Measurements from ENCODE around the gene SPRED1.

The SPRED1 gene

DNA sequence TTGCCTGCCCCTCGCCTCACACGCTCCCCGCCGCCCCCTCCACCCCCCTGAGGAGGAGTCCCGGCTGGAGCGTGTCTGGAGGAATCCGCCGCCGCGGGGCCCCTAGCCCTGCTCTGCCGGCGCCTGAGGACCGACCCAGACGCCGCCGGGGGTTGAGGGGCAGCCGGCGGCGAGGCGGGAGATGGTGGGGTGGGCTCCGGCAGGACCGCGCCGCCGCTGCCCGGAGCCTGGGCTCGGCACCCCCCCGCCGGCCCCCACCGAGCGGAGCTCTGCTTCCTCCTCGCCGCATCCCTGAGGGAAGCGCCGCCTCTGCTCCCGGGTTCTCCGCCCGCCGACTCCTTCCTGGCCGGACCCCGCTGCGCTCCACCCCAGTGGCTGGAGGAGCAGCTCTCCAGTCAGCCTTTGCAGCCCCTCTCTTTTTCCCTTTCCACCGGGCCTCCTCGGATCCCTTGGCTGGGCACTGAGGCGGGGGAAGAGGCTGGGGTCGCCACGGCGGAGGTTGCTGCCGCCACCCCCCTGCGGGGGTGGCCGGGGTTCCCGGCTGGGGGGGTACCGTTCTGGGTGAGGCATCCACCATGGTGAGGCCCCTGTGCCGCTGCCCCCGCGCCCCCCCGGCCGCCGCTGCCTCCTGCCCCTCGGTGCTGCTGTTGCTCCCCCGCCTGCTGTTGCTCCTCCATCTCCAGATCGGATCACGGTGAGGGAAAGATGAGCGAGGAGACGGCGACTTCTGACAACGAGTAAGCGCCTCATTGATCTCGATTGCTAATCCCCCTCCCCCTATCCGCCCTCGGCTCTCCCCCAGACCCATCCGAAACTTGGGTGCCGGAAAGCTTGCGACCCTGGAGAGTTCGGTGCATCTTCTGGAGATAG, at the start of gene SPRED1:
TSS of gene SPRED1 (plus strand) at position 356 of the 870 bp plus-strand sequence. CDS start at position 706, 350 bp downstream.
- no peak for DNase-seq (ENCODE audit: low read depth in 2 of 2)

DNA sequence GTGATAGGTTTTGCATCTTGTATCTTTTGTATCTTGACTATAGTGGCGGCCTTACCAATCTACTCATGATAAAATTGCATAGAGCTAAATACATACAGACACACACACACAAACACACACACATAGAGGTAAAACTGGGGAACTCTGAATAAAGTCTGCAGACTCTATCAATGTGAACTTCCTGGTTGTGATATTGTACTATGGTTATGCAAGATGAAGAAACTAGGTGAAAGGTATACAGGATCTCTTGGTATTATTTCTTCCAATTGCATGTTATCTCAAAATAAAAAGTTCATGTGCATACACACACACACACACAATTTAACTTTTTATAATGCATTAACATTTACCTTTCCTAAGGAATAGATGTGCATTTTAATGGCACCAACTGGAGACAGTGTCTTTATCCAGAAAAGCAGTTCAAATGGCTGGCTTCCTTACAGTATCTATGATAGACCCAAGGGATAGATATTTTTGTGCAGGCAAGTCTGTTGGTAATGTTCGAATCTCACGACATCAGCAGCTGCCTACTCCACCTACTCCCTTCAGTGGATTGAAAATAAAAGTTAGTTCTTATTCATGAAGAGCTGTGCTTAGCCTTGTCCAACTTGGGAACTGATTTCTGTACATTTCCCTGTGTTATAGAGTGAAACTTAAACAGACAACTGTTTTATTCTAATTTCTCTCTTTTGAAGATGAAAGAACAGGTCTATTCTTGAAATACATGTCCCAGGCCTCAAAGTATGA, 46.9 kb upstream of the SPRED1 start:
- DNase-seq (ENCODE audit: low read depth in 2 of 2): no peak

DNA sequence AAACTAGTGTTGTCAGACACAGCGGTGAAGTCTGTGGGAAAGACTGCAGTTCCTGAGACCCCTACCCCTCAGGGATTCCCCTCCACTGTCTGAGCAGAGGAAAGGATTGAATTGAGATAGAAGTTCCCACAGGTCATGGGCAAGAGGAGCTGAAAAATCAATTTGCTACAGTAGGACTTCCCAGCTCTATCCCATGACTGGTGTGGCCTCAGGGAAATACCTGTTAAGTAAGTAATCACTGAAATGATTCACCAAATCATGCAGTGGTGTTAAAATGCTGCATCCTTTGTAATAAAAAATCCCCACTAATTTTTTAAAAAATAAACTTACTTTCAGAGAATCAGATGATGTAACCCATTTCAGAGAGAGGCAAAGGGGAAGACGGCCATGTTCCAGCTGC, 45.0 kb upstream of the SPRED1 start:
- DNase-seq (ENCODE audit: low read depth in 2 of 2): no peak

DNA sequence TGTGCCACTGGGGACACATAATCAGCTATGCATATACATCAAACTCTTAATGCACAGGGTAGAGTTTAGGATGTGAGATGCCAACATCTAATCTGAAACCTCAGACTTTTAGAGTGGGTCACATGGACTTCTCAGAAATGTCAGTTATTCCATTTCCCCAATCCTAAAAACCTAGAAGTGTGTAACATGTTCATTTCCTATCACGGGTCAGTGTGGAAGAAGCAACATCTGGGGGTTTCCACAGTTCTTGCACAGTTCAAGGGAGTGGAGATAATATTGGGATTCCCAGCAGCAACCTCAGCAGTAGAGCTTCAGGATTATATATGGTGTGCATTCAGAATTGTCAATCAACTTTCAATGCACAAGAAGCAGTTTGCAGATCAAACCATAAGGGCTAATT, 44.4 kb upstream of the SPRED1 start:
- DNase-seq (ENCODE audit: low read depth in 2 of 2): no peak

DNA sequence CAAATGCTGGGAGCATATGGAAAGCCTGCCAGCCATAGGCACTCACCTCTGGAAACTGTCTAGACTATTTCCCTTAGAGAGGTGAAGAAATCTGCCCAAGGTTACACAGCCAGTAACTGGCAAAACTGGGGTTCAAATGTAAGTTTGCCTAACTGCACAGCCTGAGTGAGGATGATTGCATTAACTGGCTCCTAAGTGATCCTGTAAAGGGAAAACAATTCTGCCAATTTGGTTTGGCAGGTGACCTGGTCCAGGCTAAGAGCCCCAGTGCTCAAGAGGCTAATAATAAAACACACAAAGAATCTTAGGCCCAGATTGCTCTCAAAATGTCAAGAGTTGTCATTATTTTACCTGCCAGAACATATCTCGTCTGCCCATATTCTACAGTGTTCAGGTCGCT, 43.9 kb upstream of the SPRED1 start:
- no peak for DNase-seq (ENCODE audit: low read depth in 2 of 2)

DNA sequence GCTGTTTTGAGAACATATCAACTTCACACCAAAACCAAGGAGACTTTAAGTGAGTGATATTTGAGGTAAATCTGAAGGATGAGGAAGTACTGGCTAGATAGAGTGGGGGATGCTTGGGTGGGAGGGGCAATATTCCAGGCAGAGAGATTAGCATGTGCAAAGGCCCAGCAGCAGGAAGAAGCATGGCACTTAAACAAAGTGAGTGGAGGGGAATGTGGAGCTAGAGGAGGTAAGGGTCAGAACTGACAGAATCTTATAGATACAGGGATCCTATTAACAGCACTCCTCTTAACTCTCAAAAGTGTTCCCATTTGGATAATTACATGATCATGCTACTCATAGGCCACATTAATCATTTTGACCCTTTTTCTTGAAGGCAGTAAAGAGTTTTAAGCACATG, 41.4 kb upstream of the SPRED1 start:
- DNase-seq (ENCODE audit: low read depth in 2 of 2): no peak

DNA sequence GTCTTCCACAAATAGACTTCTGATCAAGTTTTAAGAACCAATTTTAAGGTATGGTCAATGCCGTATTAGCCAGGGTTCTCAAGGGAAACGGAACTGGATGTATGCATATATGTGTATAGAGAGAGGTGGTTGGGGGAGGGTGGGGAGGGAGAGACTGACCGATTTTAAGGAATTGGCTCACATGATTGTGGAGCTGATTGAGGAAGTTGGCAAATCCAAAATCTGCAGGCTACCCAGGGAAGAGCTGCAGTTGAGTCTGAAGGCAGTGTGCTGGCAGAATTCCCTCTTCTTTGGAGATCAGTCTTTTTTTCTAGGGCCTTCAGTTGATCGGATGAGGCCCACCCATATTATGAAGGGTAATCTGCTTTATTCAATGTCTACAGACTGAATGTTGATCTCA, 40.8 kb upstream of the SPRED1 start:
- DNase-seq (ENCODE audit: low read depth in 2 of 2): no peak

DNA sequence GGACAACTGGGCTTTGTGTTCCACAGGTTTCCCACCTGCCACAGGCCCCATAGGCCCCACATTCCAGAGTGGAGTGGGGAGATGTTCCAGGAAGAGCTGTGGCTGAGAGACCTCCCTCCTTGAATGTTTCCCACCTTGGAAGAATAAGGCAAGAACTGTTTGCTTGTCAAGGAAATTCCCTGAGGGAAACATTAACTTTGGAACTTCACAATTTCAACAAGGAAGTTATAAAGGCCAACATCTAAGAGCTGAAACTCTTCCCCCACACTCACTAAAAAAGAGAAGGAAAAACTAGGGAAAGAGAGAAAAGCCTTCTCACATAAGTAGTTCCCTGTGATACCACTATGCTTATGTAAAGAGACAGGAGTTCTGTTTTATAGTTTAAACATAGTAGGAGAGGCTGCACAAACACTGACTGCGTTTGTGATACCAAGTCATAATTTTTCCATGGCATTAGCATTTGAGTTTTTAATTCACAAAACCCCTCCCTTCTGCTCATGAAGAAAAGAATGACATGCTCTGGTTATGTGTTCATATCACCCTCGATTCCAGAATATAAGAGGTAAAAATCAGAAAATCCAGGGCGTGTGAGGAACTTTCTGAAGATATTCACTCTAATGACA, 39.8 kb upstream of the SPRED1 start:
- DNase-seq (ENCODE audit: low read depth in 2 of 2): no peak

DNA sequence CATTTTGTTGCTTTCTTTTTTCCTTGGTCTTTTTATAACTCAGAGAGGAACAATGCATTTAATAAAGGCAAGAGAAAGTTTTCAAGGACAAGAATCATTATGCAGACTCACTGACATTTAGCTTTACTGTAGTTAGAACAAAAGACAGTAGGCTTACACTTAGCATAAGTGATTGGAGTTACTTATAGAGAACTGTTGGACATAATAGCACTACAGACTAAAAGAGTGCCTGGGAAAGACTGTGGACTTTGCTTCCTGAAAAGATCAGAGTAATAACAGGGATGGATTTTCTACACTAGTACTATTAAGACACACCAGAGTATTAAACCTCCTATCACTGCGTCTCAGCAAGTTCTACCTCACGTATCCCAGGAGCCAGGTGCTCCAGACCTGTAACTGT, 39.3 kb upstream of the SPRED1 start:
- no peak for DNase-seq (ENCODE audit: low read depth in 2 of 2)

DNA sequence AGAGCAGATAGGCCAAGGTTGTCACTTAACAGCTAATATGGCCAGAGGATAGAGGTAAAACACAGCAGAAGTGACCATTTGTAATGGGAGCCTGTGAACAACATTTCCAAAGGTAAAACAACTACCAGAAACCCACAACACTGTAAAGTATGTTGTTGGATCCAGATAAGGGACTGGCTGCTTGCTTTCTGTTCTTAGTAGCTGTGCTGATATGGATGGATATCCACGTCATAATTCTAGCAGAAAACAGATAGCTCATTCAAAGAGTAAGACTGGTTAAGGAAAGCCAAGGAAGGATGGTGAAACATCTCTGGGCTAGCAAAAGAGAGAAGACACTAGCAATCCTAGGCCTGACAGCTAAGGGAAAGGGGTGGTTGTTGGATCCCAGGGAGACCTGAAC, 36.9 kb upstream of the SPRED1 start:
- no peak for DNase-seq (ENCODE audit: low read depth in 2 of 2)

DNA sequence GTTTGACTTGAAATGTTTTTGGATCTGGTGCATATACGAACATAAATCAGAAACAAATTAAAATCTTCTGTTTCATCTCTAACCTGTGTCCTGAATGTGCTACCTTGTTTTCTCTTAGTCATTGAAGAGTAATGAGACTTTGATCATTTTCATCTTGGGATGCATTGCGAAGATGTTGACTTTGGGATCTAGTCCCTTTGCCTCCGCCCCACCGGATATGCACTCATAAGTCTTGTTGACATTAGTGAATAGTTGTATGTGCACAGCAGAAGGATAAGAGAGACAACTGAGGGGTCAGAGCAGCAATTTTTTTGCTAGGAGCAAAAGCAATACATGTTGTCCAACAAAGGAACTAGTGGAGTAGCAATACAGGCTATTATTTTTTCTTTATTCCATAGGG, 35.9 kb upstream of the SPRED1 start:
- DNase-seq (ENCODE audit: low read depth in 2 of 2): no peak

DNA sequence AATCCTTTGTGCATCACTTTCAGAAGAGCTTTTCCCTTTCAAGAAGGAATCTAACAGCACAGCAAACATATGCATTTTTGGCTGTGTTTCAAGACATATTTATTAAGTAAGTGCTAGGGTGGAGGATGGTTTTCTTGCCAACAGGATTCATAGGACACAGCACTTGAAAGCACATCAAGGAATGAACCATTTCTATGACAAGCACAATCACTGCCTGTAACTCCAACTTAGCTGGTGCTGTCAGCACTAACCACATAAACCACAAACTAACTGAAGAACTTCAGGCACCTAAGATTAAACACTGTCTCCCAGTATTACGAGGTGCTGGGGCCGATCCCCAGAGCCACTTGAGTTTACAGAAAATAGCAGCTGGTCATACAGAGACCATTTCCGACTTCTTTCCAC, 35.4 kb upstream of the SPRED1 start:
- DNase-seq (ENCODE audit: low read depth in 2 of 2): no peak

DNA sequence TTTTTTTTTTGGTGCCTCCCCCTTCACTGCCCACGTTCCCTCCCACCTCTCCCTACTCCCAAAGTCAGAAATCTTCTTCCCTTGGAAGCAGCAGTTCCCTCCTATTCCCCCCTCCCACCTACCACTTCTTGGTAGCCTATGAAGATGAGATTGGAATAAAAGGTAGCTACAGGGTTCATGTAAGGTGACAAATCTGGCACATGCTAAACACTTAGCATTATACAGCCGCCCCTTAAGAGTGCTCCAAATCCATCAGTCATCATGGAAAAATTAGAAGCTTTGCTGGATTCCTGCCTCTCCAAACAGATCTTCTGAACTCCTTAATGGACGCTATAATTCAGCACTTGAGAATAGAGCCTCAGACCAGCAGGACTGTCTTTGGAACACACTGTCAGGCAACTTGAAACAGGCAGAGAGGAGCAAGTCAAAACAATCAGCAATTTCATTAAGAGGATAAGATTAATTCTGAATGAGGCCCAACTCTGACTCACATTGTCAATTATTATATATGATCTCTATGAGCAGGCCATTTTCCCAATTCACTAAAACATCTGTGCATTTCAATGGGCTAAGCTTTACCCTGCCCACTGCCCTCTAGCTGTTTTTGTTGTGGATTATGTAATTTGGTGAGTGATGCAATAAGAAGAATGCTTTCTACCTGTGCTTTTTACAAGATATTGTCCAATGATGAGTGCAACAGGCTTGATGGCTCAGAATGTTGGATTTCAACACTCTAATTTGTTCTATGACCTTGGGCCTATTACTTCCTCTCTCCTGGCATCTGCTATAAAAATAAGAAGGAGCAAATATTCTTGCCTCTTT, 34.6 kb upstream of the SPRED1 start:
- no peak for DNase-seq (ENCODE audit: low read depth in 2 of 2)

DNA sequence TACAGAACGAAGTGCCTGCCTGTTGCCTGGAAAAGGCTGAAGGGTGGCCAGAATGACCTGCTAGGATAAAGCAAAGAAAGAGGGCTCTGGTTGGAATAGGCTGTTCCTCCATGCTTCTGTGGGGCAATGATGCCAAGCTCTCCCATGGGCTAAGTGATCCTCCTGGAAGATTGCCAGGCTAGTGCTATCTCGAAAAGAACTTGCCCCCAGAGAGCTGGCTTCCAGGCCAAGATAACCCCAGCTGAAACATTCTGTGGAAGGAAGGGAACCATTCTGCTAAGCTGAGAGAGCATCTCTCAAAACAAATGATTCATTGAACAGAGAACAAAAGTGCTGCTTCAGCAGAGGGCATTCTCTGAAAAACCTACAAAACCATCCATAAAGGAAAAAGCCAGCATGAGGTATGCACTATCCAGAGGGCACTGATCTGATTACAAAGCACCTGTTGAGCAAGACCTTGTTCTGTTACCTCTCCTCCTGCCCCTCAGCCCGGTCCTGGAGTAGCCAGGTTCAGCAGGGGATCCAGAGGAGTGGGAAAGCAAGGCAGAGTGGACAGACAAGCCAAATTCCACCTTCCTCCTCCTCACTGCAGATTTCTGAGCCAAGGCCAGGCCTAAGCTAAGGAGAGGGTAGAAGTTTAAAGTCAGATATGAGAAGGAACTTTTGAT, 31.9 kb upstream of the SPRED1 start:
- no peak for DNase-seq (ENCODE audit: low read depth in 2 of 2)

DNA sequence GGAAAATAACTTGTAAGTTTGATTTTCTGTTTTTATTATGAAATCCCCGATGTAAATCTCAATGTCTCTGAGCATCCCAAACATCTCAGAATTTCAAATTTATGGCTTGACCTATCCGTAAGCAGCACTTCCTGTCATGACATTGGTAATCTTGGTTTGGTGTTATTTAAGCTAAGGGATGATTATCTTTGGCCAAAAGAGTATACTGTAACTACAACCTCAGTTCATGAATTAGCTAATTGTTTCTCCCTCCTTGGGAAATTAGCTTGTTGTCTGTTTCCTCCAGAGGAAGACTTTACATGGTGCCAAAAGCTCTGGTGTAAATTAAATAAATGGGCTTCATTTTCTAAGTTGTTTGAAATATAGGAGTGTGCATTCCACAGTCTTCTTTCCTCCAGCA, 28.1 kb upstream of the SPRED1 start:
- no peak for DNase-seq (ENCODE audit: low read depth in 2 of 2)

DNA sequence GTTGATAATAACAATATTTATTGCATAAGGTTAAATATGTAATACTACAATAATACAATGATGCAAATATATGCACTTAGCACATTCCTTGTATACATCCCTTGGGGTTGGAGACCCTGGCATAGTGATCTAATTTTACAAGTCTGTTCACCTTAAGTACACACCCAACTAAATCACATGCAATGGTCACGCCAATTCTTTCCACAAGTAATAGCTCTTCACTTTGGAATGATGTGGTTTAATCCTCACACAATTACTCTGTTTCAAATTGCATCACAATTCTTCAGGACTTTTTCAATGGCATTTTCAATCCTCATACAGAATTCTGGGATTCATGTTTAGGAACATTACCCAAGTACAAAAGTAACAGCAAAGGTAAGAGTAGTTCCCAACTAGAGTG, 27.3 kb upstream of the SPRED1 start:
- DNase-seq (ENCODE audit: low read depth in 2 of 2): no peak

DNA sequence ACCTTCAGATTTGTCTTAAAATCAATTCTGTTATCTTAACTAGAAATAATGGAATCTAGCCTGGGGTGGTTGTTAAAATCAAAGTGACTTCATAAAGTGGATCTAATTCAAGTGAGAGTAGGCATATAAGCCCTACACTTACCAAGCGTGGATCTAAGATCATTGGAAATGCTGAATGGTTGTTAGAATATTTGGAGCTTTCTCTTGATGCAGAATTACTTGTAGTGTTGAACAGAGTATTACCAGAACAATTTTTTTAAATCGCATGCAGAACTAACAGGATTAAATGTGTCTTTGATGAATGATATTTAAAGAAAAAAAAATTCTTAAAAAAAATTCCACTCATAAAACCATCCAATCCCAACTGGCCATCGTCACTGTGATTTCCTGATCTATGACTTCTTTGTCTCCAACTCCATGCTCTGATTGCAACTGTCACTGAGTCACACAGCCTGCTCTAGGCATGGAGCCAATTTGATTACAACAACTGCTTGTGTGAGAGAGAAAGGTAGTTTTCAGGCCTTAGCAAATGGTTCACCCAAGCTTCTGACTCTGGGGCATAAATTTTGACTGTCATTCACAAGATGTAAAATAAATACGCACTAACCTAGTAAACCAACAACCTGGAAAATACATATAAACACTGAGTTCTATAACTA, 25.9 kb upstream of the SPRED1 start:
- no peak for DNase-seq (ENCODE audit: low read depth in 2 of 2)

DNA sequence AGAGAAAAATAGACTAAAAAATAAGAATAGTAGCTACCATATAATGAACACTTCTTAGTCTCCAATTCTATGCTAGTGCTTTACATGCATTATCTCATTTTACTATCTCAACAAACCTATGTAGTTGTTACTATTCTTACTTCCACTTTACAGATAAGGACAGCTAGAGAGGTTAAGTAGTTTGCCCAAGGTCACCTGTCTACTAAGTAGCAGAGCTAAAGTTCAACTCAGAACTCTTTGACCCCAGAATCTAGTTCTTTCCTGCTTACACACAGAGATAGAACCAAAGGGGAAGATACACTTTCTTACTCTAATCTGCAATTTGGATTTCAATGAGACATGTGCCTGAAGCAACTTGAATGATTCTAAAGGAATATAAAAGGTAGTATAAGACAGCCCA, 24.7 kb upstream of the SPRED1 start:
- no peak for DNase-seq (ENCODE audit: low read depth in 2 of 2)

DNA sequence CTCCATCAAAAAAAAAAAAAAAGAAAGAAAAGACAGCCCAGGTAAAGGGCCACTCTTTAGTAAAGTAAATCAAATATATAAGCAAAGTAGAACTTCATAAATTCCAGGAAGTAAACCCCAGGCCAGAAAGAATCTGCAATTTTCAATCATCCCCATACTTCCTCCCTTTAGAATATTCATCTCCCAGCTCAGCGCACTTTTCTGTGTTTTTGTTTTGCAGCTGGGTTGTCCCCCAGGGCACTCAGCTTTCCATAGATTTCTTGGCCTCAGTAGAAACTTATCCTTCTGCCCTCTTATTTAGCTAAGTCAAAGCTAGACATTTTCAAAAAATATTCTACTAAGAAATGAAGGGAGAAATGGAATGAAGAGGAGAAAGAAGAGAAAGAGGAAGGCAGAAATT, 24.0 kb upstream of the SPRED1 start:
- no peak for DNase-seq (ENCODE audit: low read depth in 2 of 2)

DNA sequence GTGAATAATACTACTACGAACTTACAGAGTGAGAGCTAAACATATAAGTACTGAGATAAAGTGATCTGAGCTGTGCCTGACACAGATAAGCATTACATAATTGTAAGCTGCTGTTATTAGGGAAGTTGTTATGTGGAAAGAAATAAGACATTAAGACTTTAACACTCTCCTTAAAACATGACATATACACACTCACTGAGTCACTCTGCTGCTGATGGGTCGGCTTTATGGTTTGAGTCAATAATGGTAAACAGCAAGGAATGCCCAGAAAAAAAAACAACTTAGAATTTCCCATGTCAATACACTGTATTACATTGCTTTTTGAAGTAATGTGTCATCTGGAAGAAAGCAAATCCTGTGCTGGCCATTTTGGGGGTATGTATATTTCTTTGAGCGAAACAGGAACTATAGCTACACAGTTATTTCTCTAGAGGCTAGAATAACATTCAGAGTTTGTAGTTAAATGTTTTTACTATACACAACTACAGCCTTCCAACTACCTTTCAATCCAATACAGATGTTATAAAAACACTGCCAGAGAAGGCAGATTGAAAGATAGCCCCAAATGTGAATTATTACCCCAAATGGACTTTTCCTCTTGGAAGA, 22.8 kb upstream of the SPRED1 start:
- no peak for DNase-seq (ENCODE audit: low read depth in 2 of 2)
